Measurements from ENCODE around the gene FAIM. TPM values are rescaled to one million over a fixed set of nuclear protein-coding genes. Genes with fewer than 3 reads are reported as not detected.

The FAIM gene, protein sequence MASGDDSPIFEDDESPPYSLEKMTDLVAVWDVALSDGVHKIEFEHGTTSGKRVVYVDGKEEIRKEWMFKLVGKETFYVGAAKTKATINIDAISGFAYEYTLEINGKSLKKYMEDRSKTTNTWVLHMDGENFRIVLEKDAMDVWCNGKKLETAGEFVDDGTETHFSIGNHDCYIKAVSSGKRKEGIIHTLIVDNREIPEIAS
- 8.1 and 9.2 TPM in 2 replicates for total RNA-seq

DNA sequence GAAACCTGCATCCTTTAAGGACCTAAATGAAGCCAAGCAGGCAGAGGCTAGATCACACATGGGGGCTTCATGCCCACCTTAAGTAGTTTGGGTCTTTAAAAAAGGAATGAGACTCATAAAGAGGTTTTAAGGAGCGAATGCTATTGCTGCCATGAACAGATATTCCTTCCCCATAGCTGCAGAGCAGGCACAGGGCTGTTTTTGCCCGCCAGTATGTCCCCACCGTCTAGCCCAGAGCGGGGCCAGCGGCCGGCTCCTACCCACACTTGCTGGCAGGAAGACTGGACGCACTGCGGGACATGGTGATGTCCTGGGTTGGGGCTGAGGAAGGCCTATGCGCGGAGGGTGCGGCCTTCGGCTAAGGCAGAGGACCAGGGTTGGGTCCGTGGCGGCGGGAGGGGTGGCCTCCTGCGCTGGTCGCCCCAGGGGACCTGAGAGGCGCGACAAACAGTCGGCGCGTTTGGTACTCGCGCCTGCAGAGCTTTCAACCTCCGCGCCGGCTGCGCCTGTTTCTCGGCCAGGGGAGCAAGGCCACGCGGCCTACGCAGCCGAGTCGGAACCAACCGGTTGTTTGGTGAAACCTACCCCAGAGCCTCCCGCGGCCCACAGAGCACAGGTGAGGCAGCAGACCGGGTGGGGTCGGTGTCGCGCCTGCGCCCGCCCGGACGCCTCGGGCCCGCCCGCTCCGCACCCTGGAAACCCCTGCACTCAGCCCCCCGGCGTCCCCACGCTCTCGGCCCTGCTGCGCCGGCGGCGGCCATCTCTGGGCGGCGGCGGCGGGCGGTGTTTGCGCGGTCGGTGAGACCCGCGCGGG lies at the start of gene FAIM:
Gene FAIM, plus strand, starts transcription at position 450 of the 814 bp plus-strand sequence. CDS start 10,956 bp downstream, outside the sequence.

DNA sequence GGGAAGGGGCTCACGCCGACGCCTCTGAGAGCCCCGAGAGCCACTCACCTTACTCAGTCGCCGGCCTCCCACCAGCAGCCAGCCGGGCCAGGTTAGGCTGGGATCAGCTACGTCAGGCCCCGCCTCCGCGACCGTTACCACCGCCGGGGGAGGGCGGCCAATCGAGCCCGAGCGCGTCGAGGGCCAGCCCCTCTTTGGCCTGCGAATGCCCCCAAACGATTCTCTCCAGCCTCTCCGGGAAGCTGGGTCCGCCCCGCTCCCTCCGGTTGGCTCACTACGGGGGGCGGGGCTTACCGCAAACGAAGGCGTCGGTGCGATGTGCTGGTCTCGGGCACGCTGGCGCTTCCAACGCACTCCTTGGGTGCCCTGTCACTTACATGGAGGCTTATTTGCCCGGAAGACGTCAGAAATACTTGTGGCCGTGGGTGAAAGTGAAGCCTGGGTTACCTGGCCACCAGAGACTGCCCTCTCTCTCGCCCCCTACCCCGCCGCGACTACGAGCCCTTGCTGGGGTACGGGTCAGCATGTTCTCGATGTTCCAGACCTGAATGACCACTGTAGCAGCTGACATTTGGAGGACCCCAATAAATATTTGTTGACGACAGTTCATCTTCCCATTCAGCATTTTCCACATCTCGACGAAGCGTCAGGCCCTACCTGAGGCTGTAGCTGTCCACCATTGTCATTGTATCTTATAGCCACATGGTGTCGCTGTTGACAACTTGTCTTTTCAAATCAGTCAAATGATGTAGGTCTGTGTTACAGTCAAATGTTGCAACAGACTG lies 14.2 kb upstream of the FAIM start, which contains the start of gene CEP70:
Gene CEP70, minus strand, starts transcription at position 111 of the 785 bp plus-strand sequence. CDS start 21,333 bp downstream, outside the sequence.

Other genes with a start within 250 kb of the FAIM start
- gene ESYT3, start 174.2 kb upstream of the FAIM start, total RNA-seq: 0.14 and 0.28 TPM in 2 replicates
- gene CEP70, start 14.5 kb upstream of the FAIM start, total RNA-seq: 10.6 and 13.0 TPM in 2 replicates
- gene PIK3CB, start 226.2 kb downstream of the FAIM start, total RNA-seq: 9.4 and 12.8 TPM in 2 replicates